Fibroblast of mammary gland (primary cell): ENCODE data around the gene PNPLA2.

Source experiments
- DNase-seq: peaks from one replicate; pipeline ENCODE4 v3.0.0-alpha.2; 2010; ENCODE audit warnings: low read depth
- H3K4me3 ChIP-seq: 2 replicates; pipeline ENCODE4 v1.5.1; 2011; ENCODE audit warnings: low read depth, mild to moderate bottlenecking, low read length, moderate library complexity; ENCODE audit not compliant: control insufficient read depth
- CTCF ChIP-seq: conservative IDR thresholded peaks from 2 replicates; pipeline ENCODE4 v1.5.1; 2011; ENCODE audit warnings: low read depth, low read length, inconsistent platforms; ENCODE audit not compliant: control insufficient read depth, insufficient read depth

The PNPLA2 gene

GRCh38 chr11:804599-804964, 14.1 kb upstream of the PNPLA2 start:
- DNase-seq, result no peak
- peak overlapping the region; percentile 63 for H3K4me3 ChIP-seq
- no peak for TF ChIP-seq CTCF

- DNase-seq, result peak; percentile 88
- peak overlapping the region; percentile 92 for H3K4me3 ChIP-seq
- TF ChIP-seq CTCF, result no peak
These were observed 10.1 kb upstream of the PNPLA2 start for GRCh38 chr11:808427-809286.

GRCh38 chr11:809287-810039, 9.3 kb upstream of the PNPLA2 start, which contains the start of gene RPLP2:
RPLP2 (plus strand) TSS chr11:809967; CDS start chr11:810235, 268 bp downstream.
- no peak for TF ChIP-seq CTCF
- peak within 1 kb of the TSS; percentile 92 for H3K4me3 ChIP-seq
- peak; percentile 95 for DNase-seq

- no peak for DNase-seq
- no peak for TF ChIP-seq CTCF
- H3K4me3 ChIP-seq, result peak overlapping the region; percentile 92
These were observed 8.6 kb upstream of the PNPLA2 start for GRCh38 chr11:810040-810567.

GRCh38 chr11:811446-812245, 7.1 kb upstream of the PNPLA2 start:
- peak overlapping the region; percentile 92 for H3K4me3 ChIP-seq
- TF ChIP-seq CTCF, result peak; percentile 4
- peak; percentile 32 for DNase-seq

GRCh38 chr11:812390-812789, 6.3 kb upstream of the PNPLA2 start:
- TF ChIP-seq CTCF, result no peak
- no peak for DNase-seq
- H3K4me3 ChIP-seq, result no peak overlapping the region
